Urinary bladder (tissue), 4 donors: ENCODE measurements around the gene EBF4. TPM values are rescaled to one million over a fixed set of nuclear protein-coding genes. Genes with fewer than 3 reads are reported as not detected.
A peak's percentile ranks its signal among the peaks of the same experiment; 100 is the strongest.

ENCODE experiments used
- DNase-seq: peaks from one replicate; pipeline ENCODE4 v3.0.0-alpha.2; 2015; ENCODE audit errors: extremely low spot score
- H3K27ac ChIP-seq: one replicate; pipeline ENCODE4 v1.5.1; 2013; ENCODE audit warnings: low read depth, mild to moderate bottlenecking, moderate library complexity
- H3K36me3 ChIP-seq: one replicate; pipeline ENCODE4 v1.6.1; 2013; ENCODE audit warnings: mild to moderate bottlenecking, moderate library complexity; ENCODE audit not compliant: insufficient read depth
- H3K4me1 ChIP-seq: one replicate; pipeline ENCODE4 v1.6.1; 2013; ENCODE audit warnings: mild to moderate bottlenecking, moderate library complexity; ENCODE audit not compliant: insufficient read depth
- H3K4me3 ChIP-seq: one replicate; pipeline ENCODE4 v1.5.1; 2013; ENCODE audit warnings: low read depth, low read length
- WGBS: extraction: QIAGEN DNeasy Blood & Tissue Kit; methylation state at CpG from one replicate; pipeline ENCODE4 v1.1.7; 2013; 5-methylcytosine and 5-hydroxymethylcytosine counted together
- polyA plus RNA-seq: library from polyadenylated mRNA; stranded (reverse); fragments of 200-250 nt; gene quantifications from one replicate; pipeline ENCODE4 v1.2.3, GENCODE V29; 2013
- total RNA-seq: library from RNA; depleted of rRNA; stranded (reverse); fragments of >200 nt; gene quantifications from one replicate; pipeline ENCODE4 v1.2.3, GENCODE V29; 2014
- donor health status: healthy with polysubstance abuse.
- donor health status: healthy.

The EBF4 gene
- total RNA-seq (9.3 TPM), polyA plus RNA-seq (28.9 TPM)

- H3K36me3 ChIP-seq, result no peaks in the 10 kb centered on the region
- peak within 1 kb of the TSS; percentile 55 for H3K27ac ChIP-seq
- H3K4me1 ChIP-seq, result no peaks in the 10 kb centered on the region
- WGBS, result 2% methylated on average over 95 of the region's 106 CpGs
- no peak for DNase-seq
- peak within 1 kb of the TSS; percentile 78 for H3K4me3 ChIP-seq
Measured at GRCh38 chr20:2692036-2692885, at the start of gene EBF4. Gene EBF4, plus strand, starts transcription at chr20:2692780. Its CDS starts 866 bp downstream, at chr20:2693646.

GRCh38 chr20:2643708-2644107 is 48.9 kb upstream of the EBF4 start:
- no peak for DNase-seq
- Histone ChIP-seq H3K27ac (no peak overlapping the region), H3K4me3 (no peak overlapping the region), H3K36me3 (no peaks in the 10 kb centered on the region), H3K4me1 (no peaks in the 10 kb centered on the region)
- WGBS, result 90% methylated on average over 1 of the region's 1 CpG

- peak within 1 kb of the TSS; percentile 79 for H3K27ac ChIP-seq
- DNase-seq, result peak; percentile 70
- H3K36me3 ChIP-seq, result peaks cover 8% of the 10 kb centered on the region
- peak within 1 kb of the TSS; percentile 75 for H3K4me3 ChIP-seq
- H3K4me1 ChIP-seq, result no peaks in the 10 kb centered on the region
- WGBS, result under 1% methylated on average over 101 of the region's 101 CpGs
Measured at GRCh38 chr20:2651772-2652723, 40.5 kb upstream of the EBF4 start, which contains the start of gene NOP56. Gene NOP56, plus strand, starts transcription at chr20:2652632. Its CDS starts 29 bp downstream, at chr20:2652661.

- WGBS, result under 1% methylated on average over 56 of the region's 56 CpGs
- H3K36me3 ChIP-seq, result peaks cover 10% of the 10 kb centered on the region
- H3K4me1 ChIP-seq, result no peaks in the 10 kb centered on the region
- no peak overlapping the region for H3K27ac ChIP-seq
- peak overlapping the region; percentile 75 for H3K4me3 ChIP-seq
- DNase-seq, result no peak
Measured at GRCh38 chr20:2652724-2653555, 39.6 kb upstream of the EBF4 start.

GRCh38 chr20:2653556-2654383 is 38.8 kb upstream of the EBF4 start:
- H3K36me3 ChIP-seq, result peaks cover 10% of the 10 kb centered on the region

GRCh38 chr20:2654384-2654822 is 38.2 kb upstream of the EBF4 start:
- Histone ChIP-seq H3K36me3 (peaks cover 10% of the 10 kb centered on the region), H3K27ac (no peak overlapping the region), H3K4me1 (no peaks in the 10 kb centered on the region), H3K4me3 (no peak overlapping the region)
- WGBS, result 85% methylated on average over 9 of the region's 9 CpGs
- DNase-seq, result no peak

More at GRCh38 chr20:2653556-2654383, 38.8 kb upstream of the EBF4 start:
- H3K4me3 ChIP-seq, result peak overlapping the region; percentile 75
- no peak overlapping the region for H3K27ac ChIP-seq
- DNase-seq, result no peak
- no peaks in the 10 kb centered on the region for H3K4me1 ChIP-seq
- WGBS, result 33% methylated on average over 24 of the region's 24 CpGs

GRCh38 chr20:2654831-2655230 is 37.7 kb upstream of the EBF4 start:
- no peak overlapping the region for H3K27ac ChIP-seq
- WGBS, result 87% methylated on average over 3 of the region's 3 CpGs
- no peak for DNase-seq
- H3K36me3 ChIP-seq, result peaks cover 10% of the 10 kb centered on the region
- no peak overlapping the region for H3K4me3 ChIP-seq
- no peaks in the 10 kb centered on the region for H3K4me1 ChIP-seq

GRCh38 chr20:2655331-2656116 is 37.1 kb upstream of the EBF4 start:
- no peak overlapping the region for H3K4me3 ChIP-seq
- peaks cover 10% of the 10 kb centered on the region for H3K36me3 ChIP-seq
- WGBS, result 91% methylated on average over 17 of the region's 17 CpGs
- no peak overlapping the region for H3K27ac ChIP-seq
- H3K4me1 ChIP-seq, result no peaks in the 10 kb centered on the region
- no peak for DNase-seq

GRCh38 chr20:2656471-2657117 is 36.0 kb upstream of the EBF4 start:
- Histone ChIP-seq H3K4me1 (no peaks in the 10 kb centered on the region), H3K36me3 (peaks cover 10% of the 10 kb centered on the region)
- 92% methylated on average over 12 of the region's 12 CpGs for WGBS

GRCh38 chr20:2657241-2657640 is 35.3 kb upstream of the EBF4 start:
- Histone ChIP-seq H3K4me1 (no peaks in the 10 kb centered on the region), H3K4me3 (no peak overlapping the region), H3K36me3 (peaks cover 10% of the 10 kb centered on the region), H3K27ac (no peak overlapping the region)
- no peak for DNase-seq
- 67% methylated on average over 5 of the region's 5 CpGs for WGBS

More at GRCh38 chr20:2656471-2657117, 36.0 kb upstream of the EBF4 start:
- Histone ChIP-seq H3K27ac (no peak overlapping the region), H3K4me3 (no peak overlapping the region)
- no peak for DNase-seq

- Histone ChIP-seq H3K4me1 (no peaks in the 10 kb centered on the region), H3K4me3 (no peak overlapping the region), H3K36me3 (peaks cover 10% of the 10 kb centered on the region), H3K27ac (no peak overlapping the region)
- DNase-seq, result no peak
- WGBS, result 90% methylated on average over 5 of the region's 5 CpGs
Measured at GRCh38 chr20:2657674-2658073, 34.9 kb upstream of the EBF4 start.
